GM21786 (cell line): ENCODE results near the gene KCNQ4.

Experiments used
- ATAC-seq: cut with Tn5 transposase; IDR thresholded peaks from one replicate; pipeline ENCODE4 v1.9.1; 2021; ENCODE audit not compliant: unreplicated experiment

The KCNQ4 gene

DNA sequence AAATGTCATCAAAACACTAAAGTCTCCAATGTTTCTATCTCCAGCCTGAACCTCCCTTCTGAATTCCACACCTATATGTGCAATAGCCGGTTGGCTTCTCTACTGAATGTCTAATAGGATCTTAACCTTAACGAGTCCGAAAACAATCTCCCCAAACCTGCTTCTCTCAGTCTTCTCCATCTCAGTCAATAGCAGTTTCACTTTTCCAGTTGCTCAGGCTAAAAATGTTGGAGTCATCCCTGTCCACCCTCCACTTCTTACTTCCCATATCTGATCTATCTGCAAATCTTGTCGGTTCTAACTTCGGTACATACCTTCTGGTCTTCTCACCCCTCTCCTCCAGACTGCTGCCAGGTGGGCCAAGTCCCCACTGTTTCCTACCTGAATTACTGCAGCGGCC is 104.1 kb downstream of the KCNQ4 start:
- ATAC-seq = no peak
